ENCODE measurements around the gene FAM227B. TPM values are rescaled to one million over a fixed set of nuclear protein-coding genes. Genes with fewer than 3 reads are reported as not detected.

The FAM227B gene
- total RNA-seq, 1 donor from 2014 or later = 5.1 TPM

DNA sequence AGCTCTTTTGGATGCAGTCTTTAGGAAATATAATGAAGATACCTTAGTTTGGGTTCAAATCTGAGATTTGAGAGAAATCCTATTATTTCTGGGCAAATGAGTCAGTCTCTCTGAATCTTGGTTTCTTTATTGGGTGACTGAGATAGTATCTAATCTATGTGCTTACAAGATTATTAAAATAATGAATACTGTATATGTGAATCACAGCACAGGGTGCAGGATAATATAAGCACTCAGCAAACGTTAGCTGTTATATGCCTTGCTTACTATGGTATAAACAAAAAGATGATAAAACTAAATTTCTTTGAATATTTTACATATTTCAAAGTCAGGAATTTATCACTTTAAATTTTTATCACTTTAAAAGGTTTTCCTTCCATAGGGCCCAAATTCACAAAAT lies 168.0 kb downstream of the FAM227B start:
- H3K4me3 ChIP-seq = no peak overlapping the region
- intact Hi-C loops (cut with DNase I) = no loop called here
- no peak overlapping the region for H3K27ac ChIP-seq
- H3K36me3 ChIP-seq = no peaks in the 10 kb centered on the region
- H3K9me3 ChIP-seq = no peaks in the 10 kb centered on the region
- H3K27me3 ChIP-seq (ENCODE audit: low read depth) = no peaks in the 10 kb centered on the region
- no peak for DNase-seq
- ATAC-seq = no peak
- H3K4me1 ChIP-seq = no peaks in the 10 kb centered on the region
- TF ChIP-seq, protein P1, sequence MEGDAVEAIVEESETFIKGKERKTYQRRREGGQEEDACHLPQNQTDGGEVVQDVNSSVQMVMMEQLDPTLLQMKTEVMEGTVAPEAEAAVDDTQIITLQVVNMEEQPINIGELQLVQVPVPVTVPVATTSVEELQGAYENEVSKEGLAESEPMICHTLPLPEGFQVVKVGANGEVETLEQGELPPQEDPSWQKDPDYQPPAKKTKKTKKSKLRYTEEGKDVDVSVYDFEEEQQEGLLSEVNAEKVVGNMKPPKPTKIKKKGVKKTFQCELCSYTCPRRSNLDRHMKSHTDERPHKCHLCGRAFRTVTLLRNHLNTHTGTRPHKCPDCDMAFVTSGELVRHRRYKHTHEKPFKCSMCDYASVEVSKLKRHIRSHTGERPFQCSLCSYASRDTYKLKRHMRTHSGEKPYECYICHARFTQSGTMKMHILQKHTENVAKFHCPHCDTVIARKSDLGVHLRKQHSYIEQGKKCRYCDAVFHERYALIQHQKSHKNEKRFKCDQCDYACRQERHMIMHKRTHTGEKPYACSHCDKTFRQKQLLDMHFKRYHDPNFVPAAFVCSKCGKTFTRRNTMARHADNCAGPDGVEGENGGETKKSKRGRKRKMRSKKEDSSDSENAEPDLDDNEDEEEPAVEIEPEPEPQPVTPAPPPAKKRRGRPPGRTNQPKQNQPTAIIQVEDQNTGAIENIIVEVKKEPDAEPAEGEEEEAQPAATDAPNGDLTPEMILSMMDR (IDR thresholded peaks at IDR 0.05) = no peak

DNA sequence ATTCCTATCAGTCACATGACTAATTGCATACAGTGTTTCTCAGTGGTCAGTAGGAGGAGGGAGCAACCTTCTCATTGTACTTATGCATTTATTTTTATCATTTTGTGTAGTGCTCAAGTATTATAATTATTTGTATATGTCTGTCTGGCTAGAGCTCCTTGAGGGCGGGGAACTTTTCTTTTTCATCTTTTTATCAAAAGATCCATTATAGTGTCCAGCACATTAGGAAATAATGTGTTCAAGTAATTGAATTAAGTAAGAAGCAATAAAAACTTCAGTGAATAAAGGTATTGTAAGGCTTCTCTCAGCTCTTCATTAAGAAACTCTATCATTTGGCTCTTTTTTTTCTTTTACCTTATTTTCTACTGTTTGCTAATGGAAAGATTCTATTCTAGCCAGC lies 178.8 kb downstream of the FAM227B start:
- Histone ChIP-seq H3K36me3 (no peaks in the 10 kb centered on the region), H3K9me3 (no peaks in the 10 kb centered on the region), H3K27ac (no peak overlapping the region), H3K4me3 (no peak overlapping the region), H3K27me3 (ENCODE audit: low read depth) (no peaks in the 10 kb centered on the region), H3K4me1 (peaks cover 15% of the 10 kb centered on the region)
- ATAC-seq (no peak), DNase-seq (no peak)
- intact Hi-C loops (cut with DNase I) = no loop called here
- TF ChIP-seq, protein P1 (IDR thresholded peaks at IDR 0.05) = no peak

DNA sequence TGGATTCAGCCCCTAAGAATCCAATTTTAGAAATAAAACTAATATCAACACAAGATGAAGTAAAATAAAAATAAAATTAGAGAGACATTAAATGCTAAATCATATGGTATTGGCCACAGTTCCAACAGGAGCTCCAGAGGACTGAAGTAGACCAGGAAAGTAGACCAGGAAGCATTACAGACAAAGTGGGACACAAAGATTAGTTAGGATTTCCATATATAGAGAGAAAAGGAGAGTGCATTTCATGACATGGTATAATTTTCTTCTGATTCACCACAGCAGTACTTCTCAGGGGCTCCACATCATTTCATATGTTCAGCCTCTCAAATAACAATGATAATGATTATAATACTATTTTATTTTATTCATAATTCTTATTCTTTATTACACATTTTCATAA lies 179.3 kb downstream of the FAM227B start:
- Histone ChIP-seq H3K4me3 (no peak overlapping the region), H3K9me3 (no peaks in the 10 kb centered on the region), H3K27ac (no peak overlapping the region), H3K36me3 (no peaks in the 10 kb centered on the region), H3K27me3 (ENCODE audit: low read depth) (no peaks in the 10 kb centered on the region), H3K4me1 (peaks cover 15% of the 10 kb centered on the region)
- DNase-seq = no peak
- TF ChIP-seq, protein P1 (IDR thresholded peaks at IDR 0.05) = no peak
- intact Hi-C loops (cut with DNase I) = no loop called here
- no peak for ATAC-seq

DNA sequence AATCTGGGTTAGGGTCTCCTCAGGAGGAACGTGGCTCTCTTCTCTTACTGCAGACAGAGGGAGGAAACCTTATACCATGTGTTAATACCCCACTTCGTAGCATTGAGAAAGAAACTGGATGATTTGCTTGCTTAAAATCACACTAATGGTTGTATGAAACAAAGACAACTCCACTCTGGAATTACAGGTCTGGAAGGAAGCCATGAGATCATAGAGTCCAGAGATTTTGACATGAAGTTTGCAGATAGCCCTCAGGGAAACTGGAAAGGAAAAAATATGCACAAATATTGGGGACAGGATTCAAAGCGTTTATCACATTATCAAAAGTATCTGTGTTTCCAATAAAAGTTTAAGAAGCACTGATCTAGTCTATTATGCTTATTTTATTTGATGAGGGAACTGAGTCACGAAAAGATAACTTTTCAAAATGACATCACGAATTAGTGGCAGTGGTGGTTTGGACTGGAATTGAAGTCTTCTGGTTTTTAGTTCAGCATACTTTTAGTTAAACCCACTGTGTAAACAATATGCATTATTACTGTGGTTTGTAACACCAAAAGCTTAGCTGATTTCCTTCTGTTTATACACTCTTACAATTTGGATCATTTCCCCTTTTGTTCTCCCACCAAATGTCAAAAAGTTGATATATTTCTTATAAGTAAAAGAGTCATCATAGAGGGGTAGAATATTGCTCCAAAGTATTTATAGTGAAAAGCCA lies 180.8 kb downstream of the FAM227B start:
- intact Hi-C loops (cut with DNase I) = no loop called here
- ATAC-seq = no peak
- no peak overlapping the region for H3K27ac ChIP-seq

DNA sequence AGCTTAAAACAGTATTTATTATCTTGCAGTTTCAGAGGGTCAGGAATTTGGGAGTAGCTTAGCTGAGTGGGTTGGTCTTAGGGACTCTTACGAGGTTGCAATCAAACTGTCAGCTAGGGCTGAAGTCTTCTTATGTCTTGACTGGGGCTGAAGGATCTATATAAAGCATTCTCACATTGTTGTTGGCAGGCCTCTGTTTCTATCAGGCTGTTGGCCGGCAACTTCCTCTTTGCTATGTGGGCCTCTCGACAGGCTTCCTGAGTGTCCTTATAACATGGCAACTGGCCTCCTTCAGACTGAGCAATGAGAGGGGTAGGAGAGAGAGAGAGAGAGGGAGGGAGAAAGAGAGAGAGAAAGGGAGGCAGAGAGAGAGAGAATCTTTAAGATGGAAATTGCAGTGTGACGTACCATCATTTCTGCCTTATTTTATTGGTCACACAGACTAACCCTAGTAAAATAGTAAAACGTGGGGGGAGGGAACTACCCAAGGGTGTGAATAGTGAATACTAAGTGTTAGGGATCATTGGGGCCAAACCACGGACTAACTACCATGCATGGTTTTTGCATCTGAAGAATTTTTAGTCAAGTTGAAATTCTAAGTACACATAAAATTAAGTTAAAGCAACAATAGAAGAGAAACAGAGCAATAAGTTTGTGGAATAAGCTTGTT lies 181.5 kb downstream of the FAM227B start:
- DNase-seq (peak; percentile 65), ATAC-seq (peak; percentile 93 to 94)
- intact Hi-C loops (cut with DNase I) = no loop called here
- Histone ChIP-seq H3K36me3 (no peaks in the 10 kb centered on the region), H3K4me3 (no peak overlapping the region), H3K27ac (no peak overlapping the region), H3K9me3 (no peaks in the 10 kb centered on the region), H3K4me1 (peaks cover 15% of the 10 kb centered on the region), H3K27me3 (ENCODE audit: low read depth) (no peaks in the 10 kb centered on the region)
- TF ChIP-seq, protein P1 (IDR thresholded peaks at IDR 0.05) = no peak

More for the DNA sequence above, 180.8 kb downstream of the FAM227B start:
- Histone ChIP-seq H3K4me3 (no peak overlapping the region), H3K36me3 (no peaks in the 10 kb centered on the region), H3K4me1 (peaks cover 15% of the 10 kb centered on the region), H3K27me3 (ENCODE audit: low read depth) (no peaks in the 10 kb centered on the region), H3K9me3 (no peaks in the 10 kb centered on the region)
- TF ChIP-seq, protein P1 (IDR thresholded peaks at IDR 0.05) = no peak
- no peak for DNase-seq
